Urinary bladder (tissue), 4 donors: ENCODE data around the gene MOGAT1. TPM values are rescaled to one million over a fixed set of nuclear protein-coding genes. Genes with fewer than 3 reads are reported as not detected.
"Not testable (repeated sequence)": the region's sequence is repeated elsewhere in the genome, so short reads cannot be mapped to it uniquely, and the experiment has no call there.

Experiments
- DNase-seq: peaks from one replicate; pipeline ENCODE4 v3.0.0-alpha.2; 2015; ENCODE audit errors: extremely low spot score
- H3K27ac ChIP-seq: one replicate; pipeline ENCODE4 v1.5.1; 2013; ENCODE audit warnings: low read depth, mild to moderate bottlenecking, moderate library complexity
- H3K36me3 ChIP-seq: one replicate; pipeline ENCODE4 v1.6.1; 2013; ENCODE audit warnings: mild to moderate bottlenecking, moderate library complexity; ENCODE audit not compliant: insufficient read depth
- H3K4me1 ChIP-seq: one replicate; pipeline ENCODE4 v1.6.1; 2013; ENCODE audit warnings: mild to moderate bottlenecking, moderate library complexity; ENCODE audit not compliant: insufficient read depth
- H3K4me3 ChIP-seq: one replicate; pipeline ENCODE4 v1.5.1; 2013; ENCODE audit warnings: low read depth, low read length
- WGBS: extraction: QIAGEN DNeasy Blood & Tissue Kit; methylation state at CpG from one replicate; pipeline ENCODE4 v1.1.7; 2013; 5-methylcytosine and 5-hydroxymethylcytosine counted together
- polyA plus RNA-seq: library from polyadenylated mRNA; stranded (reverse); fragments of 200-250 nt; gene quantifications from one replicate; pipeline ENCODE4 v1.2.3, GENCODE V29; 2013
- total RNA-seq: library from RNA; depleted of rRNA; stranded (reverse); fragments of >200 nt; gene quantifications from one replicate; pipeline ENCODE4 v1.2.3, GENCODE V29; 2014
- donor health status: healthy with polysubstance abuse.
- donor health status: healthy.

The MOGAT1 gene
- total and polyA plus RNA-seq, 2 donors, result not detected

DNA sequence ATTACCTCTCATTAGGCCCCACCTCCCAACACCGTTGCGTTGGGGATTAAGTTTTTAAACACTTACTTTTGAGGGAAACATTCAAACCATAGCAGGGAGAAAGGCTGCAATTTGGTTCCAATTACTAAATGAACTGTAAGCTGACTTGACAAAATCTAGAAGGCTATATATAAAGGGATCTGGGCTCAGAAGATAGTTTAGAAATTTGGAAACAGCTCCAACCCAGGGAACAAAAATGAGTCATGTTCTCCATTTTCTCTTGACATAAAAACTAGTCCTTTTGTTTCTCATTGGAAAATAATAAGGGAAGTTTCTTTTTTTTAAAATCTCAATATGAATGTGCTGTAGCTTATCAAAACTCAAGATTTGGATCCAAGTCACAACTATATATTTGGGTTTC, 17.5 kb downstream of the MOGAT1 start:
- Histone ChIP-seq H3K4me1 (no peaks in the 10 kb centered on the region), H3K27ac (no peak overlapping the region), H3K4me3 (no peak overlapping the region), H3K36me3 (no peaks in the 10 kb centered on the region)
- no peak for DNase-seq
- WGBS, result 49% methylated on average over 2 of the region's 2 CpGs

DNA sequence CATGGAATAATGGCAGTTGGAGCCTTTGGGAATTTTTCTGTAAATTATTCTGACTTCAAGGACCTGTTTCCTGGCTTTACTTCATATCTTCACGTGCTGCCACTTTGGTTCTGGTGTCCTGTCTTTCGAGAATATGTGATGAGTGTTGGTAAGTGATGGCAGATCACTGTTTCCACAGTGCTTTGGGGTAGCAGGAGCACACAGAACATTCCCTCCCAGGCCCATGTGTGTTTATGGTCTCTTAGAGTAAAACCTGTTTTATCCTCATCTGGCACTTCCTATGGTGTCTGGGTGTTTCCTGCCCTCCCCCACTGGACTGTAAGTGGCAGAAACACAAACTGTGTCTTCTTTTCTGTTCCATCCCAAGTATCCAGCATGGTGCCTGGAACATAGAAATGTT, 17.9 kb downstream of the MOGAT1 start:
- no peaks in the 10 kb centered on the region for H3K4me1 ChIP-seq
- no peaks in the 10 kb centered on the region for H3K36me3 ChIP-seq
- no peak overlapping the region for H3K27ac ChIP-seq
- H3K4me3 ChIP-seq, result no peak overlapping the region
- DNase-seq, result no peak
- 61% methylated on average over 2 of the region's 2 CpGs for WGBS

DNA sequence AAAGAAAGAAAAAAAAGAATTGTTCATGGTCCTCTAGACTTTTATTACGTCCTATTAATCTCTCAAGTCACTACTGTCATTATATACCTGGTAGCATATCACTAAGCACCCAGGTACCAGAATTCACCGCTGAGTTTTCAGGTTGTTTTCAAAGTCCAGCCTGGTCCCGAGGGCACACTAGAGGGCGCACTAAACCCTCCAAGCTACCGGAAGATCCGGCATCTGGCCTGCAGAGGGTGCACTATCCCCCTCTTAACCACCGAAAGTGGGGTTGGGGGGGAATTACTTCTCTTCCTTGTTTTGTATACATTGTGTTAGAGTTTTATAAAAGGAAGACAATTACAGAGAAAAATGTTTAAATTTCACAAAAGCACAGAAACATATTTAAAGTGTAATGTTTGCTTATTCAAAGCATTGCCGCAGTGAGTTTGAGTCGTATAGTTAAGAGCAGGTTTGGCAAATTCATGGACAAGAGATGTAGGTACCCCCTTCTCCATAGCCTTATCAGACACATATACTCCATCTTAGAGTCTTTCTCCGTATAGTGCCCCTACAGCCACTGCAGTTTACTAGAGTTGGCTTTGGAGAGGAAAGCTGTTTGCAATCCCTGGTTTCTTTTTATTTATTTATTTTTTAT, 19.2 kb downstream of the MOGAT1 start:
- Histone ChIP-seq H3K27ac (no peak overlapping the region), H3K4me1 (no peaks in the 10 kb centered on the region), H3K36me3 (no peaks in the 10 kb centered on the region), H3K4me3 (no peak overlapping the region)
- no peak for DNase-seq
- 30% methylated on average over 10 of the region's 10 CpGs for WGBS

DNA sequence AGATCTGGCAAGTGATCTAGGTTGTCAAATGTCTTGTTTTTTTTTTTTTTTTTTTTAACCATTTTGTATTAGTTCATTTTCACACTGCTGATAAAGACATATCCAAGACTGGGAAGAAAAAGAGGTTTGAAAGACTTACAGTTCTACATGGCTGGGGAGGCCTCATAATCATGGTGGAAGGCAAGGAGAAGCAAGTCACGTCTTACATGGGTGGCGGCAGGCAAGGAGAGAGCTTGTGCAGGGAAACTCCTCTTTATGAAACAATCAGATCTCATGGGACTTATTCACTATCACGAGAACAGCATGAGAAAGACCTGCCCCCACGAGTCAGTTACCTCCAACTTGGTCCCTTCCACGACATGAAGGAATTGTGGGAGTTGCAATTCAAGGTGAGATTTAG, 22.0 kb downstream of the MOGAT1 start:
- DNase-seq, H3K4me3 ChIP-seq, H3K36me3 ChIP-seq, H3K4me1 ChIP-seq, H3K27ac ChIP-seq: not testable (repeated sequence)
- 91% methylated on average over 5 of the region's 5 CpGs for WGBS

DNA sequence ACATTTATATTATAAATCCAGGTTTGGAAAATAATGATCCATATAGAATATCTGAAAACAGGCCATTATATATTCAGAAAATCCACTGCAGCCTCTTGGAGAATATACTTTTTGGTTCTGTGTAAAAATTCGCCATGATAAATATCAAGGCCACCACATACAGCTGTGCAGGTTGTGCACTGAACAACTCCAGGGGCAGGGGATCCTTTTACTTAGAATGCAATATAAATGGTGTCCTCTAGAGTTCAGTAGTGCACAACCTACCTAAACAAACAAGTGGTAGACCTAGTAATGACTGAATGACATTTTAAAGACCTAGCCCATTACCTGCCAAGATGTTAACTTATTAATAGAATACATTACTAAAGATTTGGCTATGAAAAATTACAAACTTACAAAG, 22.4 kb downstream of the MOGAT1 start:
- H3K27ac ChIP-seq, result no peak overlapping the region
- DNase-seq, result no peak
- no peaks in the 10 kb centered on the region for H3K4me1 ChIP-seq
- 93% methylated on average over 1 of the region's 1 CpG for WGBS
- H3K36me3 ChIP-seq, result no peaks in the 10 kb centered on the region
- H3K4me3 ChIP-seq, result no peak overlapping the region

DNA sequence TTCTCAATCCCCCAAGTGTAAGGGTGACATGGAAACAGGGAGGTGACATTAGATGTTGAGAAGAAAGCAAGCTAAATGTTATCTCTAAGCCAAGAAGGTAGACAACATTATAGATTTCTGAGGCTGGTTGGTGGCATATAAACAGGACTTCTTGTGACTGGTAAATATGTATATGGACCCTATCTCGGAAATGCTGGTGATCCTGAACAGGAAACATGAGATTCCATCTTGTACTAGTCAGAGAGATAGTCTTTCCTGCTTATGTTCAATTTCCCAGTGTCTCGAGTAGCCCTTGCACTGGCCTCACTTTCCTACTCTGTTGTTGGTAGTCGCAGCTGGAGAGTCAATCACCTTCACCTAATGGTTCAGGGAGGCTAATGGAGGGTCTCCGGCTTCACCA, 26.8 kb downstream of the MOGAT1 start:
- Histone ChIP-seq H3K27ac (no peak overlapping the region), H3K4me3 (no peak overlapping the region), H3K4me1 (no peaks in the 10 kb centered on the region), H3K36me3 (no peaks in the 10 kb centered on the region)
- WGBS, result 88% methylated on average over 4 of the region's 4 CpGs
- no peak for DNase-seq

DNA sequence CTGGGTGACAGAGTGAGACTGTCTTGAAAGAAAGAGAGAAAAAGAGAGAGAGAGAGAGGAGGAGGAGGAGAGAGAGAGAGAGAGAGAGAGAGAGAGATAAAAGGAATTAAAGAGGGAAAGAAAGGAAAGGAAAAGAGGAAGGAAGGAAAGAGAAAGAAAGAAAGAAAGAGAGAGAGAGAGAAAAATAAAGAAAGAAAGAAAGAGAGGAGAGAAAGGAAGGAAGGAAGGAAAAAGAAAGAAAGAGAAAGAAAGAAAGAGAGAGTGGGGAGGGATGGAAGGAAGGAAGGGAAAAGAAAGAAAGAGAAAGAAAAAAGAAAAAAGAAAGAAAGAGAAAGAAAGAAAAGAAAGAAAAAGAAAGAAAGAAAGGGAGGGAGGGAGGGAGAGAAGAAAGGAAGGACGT, 29.8 kb downstream of the MOGAT1 start:
- no peak overlapping the region for H3K4me3 ChIP-seq
- H3K36me3 ChIP-seq, result no peaks in the 10 kb centered on the region
- no peak overlapping the region for H3K27ac ChIP-seq
- 29% methylated on average over 1 of the region's 1 CpG for WGBS
- no peaks in the 10 kb centered on the region for H3K4me1 ChIP-seq
- DNase-seq, result no peak

DNA sequence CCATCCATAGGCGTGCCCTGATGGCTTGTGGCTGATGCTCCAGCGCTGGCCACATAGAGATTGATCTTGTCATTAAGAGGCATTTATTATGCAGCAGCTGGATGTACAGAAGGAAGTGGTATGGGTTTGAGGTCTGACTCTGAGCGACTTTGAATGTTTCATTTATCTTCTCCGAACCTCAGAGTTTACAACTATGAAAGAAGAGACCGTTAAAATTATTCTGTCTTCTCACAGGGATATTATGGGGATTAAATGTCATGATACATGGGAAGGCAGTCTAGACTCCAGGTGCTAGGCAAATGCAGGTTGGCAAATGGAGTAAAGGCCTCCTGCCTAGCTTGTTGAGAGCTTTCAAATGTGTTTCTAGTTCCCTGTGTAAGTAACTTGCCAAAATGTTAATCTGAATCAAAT, 30.3 kb downstream of the MOGAT1 start:
- Histone ChIP-seq H3K36me3 (no peaks in the 10 kb centered on the region), H3K4me1 (no peaks in the 10 kb centered on the region), H3K27ac (no peak overlapping the region), H3K4me3 (no peak overlapping the region)
- 43% methylated on average over 5 of the region's 5 CpGs for WGBS
- no peak for DNase-seq

DNA sequence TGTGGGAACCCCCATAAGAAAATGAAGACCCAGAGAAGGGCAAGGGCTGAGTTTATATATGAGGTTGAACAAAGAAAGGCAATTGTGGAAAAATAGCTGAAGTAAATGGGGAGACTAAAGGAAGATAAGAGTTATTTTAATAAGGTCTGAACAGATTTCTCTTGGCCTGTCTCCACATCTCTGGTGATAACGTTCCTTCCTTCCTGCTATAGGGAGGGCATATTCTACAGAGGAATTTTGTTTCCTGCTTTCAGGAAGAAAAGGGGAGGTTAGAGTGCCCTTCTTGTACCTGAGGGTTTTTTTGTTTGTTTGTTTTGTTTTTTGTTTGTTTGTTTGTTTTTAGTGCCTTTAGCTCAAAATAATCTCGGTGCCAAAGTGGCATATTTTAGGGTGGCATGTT, 31.6 kb downstream of the MOGAT1 start:
- H3K36me3 ChIP-seq, result no peaks in the 10 kb centered on the region
- 35% methylated on average over 2 of the region's 2 CpGs for WGBS
- H3K4me3 ChIP-seq, result no peak overlapping the region
- no peak for DNase-seq
- no peaks in the 10 kb centered on the region for H3K4me1 ChIP-seq
- H3K27ac ChIP-seq, result no peak overlapping the region

DNA sequence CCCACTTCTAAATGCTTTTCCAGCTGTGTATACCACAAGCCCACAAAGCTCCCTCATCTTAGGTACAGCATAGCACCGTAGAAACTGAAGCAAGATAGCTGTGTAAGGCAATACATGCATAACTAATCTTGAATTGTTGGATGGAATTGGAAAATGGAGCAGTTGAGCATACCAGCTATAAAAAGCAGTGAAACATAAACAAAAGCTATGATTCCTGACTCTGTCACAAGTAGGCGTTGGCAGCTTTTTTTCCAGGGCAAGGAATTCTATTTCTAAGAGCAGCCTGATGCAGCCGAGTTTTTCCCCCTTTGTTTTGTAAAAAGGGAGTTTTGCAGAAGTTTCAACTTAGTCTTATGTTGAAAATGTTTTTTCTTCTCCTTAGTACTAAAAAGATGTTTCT, 32.4 kb downstream of the MOGAT1 start:
- Histone ChIP-seq H3K27ac (no peak overlapping the region), H3K36me3 (no peaks in the 10 kb centered on the region), H3K4me3 (no peak overlapping the region), H3K4me1 (no peaks in the 10 kb centered on the region)
- DNase-seq, result no peak
- 33% methylated on average over 3 of the region's 3 CpGs for WGBS

DNA sequence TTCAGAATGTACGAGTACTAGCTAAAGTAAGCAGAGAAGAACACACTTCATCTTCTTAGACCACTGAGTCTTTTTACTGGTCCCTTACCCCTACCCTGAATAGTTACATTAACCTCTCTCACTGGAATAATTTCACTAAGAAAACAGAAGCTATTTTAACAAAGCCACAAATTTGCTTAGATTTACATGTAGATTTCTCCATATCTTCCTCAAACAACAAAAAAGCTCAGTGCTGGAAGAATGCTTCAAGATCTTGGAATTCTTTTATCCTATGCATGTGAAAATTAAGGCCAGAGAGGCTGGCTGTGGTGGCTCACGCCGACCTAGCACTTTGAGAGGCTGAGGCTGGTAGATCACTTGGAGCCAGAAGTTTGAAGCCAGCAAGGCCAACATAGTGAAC, 35.2 kb downstream of the MOGAT1 start:
- Histone ChIP-seq H3K27ac (no peak overlapping the region), H3K4me3 (no peak overlapping the region), H3K36me3 (no peaks in the 10 kb centered on the region), H3K4me1 (no peaks in the 10 kb centered on the region)
- DNase-seq, result no peak
- 94% methylated on average over 3 of the region's 3 CpGs for WGBS

DNA sequence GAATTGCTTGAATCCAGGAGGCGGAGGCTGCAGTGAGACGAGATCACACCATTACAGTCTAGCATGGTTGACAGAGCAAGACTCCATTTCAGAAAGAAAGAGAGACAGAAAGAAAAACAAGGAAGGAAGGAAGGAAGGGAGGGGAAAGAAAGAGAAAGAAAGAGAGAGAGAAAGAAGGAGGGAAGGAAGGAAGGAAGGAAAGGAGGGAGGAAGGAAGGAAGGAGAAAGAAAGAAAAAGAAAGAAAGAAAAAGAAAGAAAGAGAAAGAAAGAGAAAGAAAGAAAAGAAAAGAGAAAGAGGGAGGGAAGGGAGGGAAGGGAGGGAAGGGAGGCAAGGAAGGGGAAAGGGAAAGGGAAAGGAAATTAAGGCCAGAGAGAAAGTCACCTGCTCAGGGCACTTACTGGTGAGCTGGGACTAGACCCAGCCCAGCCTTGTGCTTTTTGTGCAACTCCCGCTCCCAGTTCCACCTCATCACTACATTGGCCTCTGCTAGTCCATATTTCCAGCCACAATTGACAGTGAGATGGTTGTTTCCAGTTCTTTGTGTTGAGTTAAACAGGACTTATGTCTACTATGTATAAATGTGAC, 35.7 kb downstream of the MOGAT1 start:
- DNase-seq, result no peak
- H3K36me3 ChIP-seq, result no peaks in the 10 kb centered on the region
- no peaks in the 10 kb centered on the region for H3K4me1 ChIP-seq
- H3K27ac ChIP-seq, result no peak overlapping the region
- 98% methylated on average over 3 of the region's 3 CpGs for WGBS
- H3K4me3 ChIP-seq, result no peak overlapping the region

DNA sequence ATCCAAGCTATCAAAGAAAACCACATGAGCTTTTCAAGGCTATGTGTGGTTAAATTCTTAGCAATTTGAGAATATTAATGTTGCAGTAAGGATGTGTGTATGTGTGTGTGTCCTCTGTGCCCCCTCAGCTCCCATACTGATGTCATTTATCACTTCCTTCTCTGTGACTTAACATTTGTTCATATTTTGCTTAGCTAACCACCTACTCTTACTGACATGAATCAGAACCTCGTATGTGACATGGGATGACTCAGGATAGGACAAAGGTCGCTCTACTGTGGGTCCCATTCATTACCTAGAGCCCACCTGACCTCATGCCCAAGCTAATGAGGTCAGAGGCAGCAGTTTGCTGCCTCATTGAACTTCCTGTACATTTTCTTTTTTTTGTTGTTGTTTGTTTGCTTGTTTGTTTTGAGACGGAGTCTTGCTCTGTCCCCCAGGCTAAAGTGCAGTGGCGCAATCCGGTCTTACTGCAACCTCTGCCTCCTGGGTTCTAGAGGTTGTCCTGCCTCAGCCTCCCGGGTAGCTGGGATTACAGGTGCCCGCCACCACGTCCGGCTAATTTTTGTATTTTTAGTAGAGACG, 36.3 kb downstream of the MOGAT1 start:
- Histone ChIP-seq H3K4me3 (no peak overlapping the region), H3K4me1 (no peaks in the 10 kb centered on the region), H3K27ac (no peak overlapping the region), H3K36me3 (no peaks in the 10 kb centered on the region)
- DNase-seq, result no peak
- 60% methylated on average over 10 of the region's 10 CpGs for WGBS

DNA sequence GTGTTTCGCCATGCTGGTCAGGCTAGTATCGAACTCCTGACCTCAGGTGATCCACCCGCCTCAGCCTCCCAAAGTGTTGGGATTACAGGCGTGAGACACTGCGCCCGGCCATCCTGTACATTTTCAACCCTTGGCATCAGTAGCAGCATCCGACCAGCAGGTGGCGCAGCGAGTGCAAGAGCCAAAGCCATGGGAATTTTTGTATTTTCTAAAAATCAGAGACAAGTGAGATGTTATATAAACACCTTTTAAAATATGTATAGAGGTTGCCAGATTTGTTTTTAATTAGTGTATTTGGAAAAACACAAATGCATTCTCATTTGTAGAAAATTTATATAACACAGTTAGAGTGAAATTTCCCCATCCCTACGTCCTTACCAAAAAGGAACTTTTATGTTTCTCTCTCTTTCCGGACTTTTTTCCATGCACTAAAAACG, 36.8 kb downstream of the MOGAT1 start:
- no peak for DNase-seq
- no peak overlapping the region for H3K27ac ChIP-seq
- 18% methylated on average over 12 of the region's 12 CpGs for WGBS

More for the DNA sequence above, 36.8 kb downstream of the MOGAT1 start:
- no peaks in the 10 kb centered on the region for H3K36me3 ChIP-seq
- no peak overlapping the region for H3K4me3 ChIP-seq
- no peaks in the 10 kb centered on the region for H3K4me1 ChIP-seq
